Gastrocnemius medialis (tissue), 4 donors: Measurements from ENCODE around the gene SPTBN4. TPM values are rescaled to one million over a fixed set of nuclear protein-coding genes. Genes with fewer than 3 reads are reported as not detected.

Source experiments
- ATAC-seq, 2 donors: fragments of 150-250 bp; one replicate each; pipeline ENCODE4 v1.9.1; 2016
- DNase-seq, 2 donors: peaks; one replicate each; pipeline ENCODE4 v3.0.0-alpha.2; 2019
- H3K27ac ChIP-seq, 4 donors: fragments of 200-600 bp; sonication (generic); 1 replicate in 1 of 4; 2 replicates in 3 of 4; pipeline ENCODE4 v1.5.1; 2016 to 2018; ENCODE audit warnings: mild to moderate bottlenecking in 2 of 4, moderate library complexity in 1 of 4
- H3K27me3 ChIP-seq, 3 donors: fragments of 200-600 bp; sonication (generic) in 2 of 3; 1 replicate in 1 of 3; 2 replicates in 2 of 3; pipeline versions ENCODE4 v1.5.1 to v1.6.0; 2016 to 2019; ENCODE audit warnings: mild to moderate bottlenecking in 1 of 3, moderate library complexity in 1 of 3
- H3K36me3 ChIP-seq, 2 donors: fragments of 200-600 bp; sonication (generic) in 1 of 2; one replicate each; pipeline ENCODE4 v1.5.1; 2017 to 2018
- H3K4me1 ChIP-seq, 2 donors: fragments of 200-600 bp; sonication (generic) in 1 of 2; one replicate each; pipeline ENCODE4 v1.5.1; 2016 to 2017; ENCODE audit warnings: mild to moderate bottlenecking in 2 of 2
- H3K4me3 ChIP-seq, 4 donors: fragments of 200-600 bp; sonication (generic) in 3 of 4; 1 replicate in 1 of 4; 2 replicates in 3 of 4; pipeline ENCODE4 v1.5.1; 2016 to 2019; ENCODE audit warnings: mild to moderate bottlenecking in 2 of 4
- H3K9me3 ChIP-seq, 3 donors: fragments of 200-600 bp; sonication (generic) in 2 of 3; 1 replicate in 1 of 3; 2 replicates in 2 of 3; pipeline ENCODE4 v1.5.1; 2016 to 2019
- CTCF ChIP-seq, 5 experiments: fragments of 450-650 bp in 3 of 5; fragments of 200-600 bp in 2 of 5; sonication (generic) in 2 of 5; IDR thresholded peaks in 4 of 5; conservative IDR thresholded peaks in 1 of 5; 1 replicate in 4 of 5; 2 replicates in 1 of 5; pipeline ENCODE4 v1.5.1; 2016 to 2019; ENCODE audit warnings: antibody characterized with exemption in 5 of 5, mild to moderate bottlenecking in 3 of 5, moderate library complexity in 3 of 5
- POLR2A ChIP-seq, 2 donors: fragments of 450-650 bp; IDR thresholded peaks; one replicate each; pipeline ENCODE4 v1.6.1; 2017; ENCODE audit warnings: antibody characterized with exemption in 2 of 2, mild to moderate bottlenecking in 2 of 2, moderate library complexity in 2 of 2
- in situ Hi-C, 4 donors: fragments of 200-750 bp; cut with MboI; loops; one replicate each; pipeline versions ENCODE4 v1.15.0 to v1.8.0; 2017; ENCODE audit warnings: low sequenced_read_pairs in 4 of 4
- intact Hi-C: fragments of 100-400 bp; cut with DNase I; formaldehyde crosslinking; loops from one replicate; pipeline ENCODE4 v1.15.1; 2023; ENCODE audit warnings: low total_unique reads
- total RNA-seq, 4 donors: library from RNA; depleted of rRNA; stranded (reverse); fragments of >200 nt; gene quantifications; one replicate each; pipeline versions ENCODE4 v1.1.0 to v1.2.3, GENCODE V29; 2016

Gene SPTBN4
- total RNA-seq, 4 donors from 2014 or later, result 0.86 to 5.9 (median 2.4) TPM

- TF ChIP-seq CTCF (IDR thresholded peaks at IDR 0.05 in 4 of 5, conservative IDR thresholded peaks at IDR 0.05 in 1 of 5) (no peak), POLR2A (IDR thresholded peaks at IDR 0.05) (no peak)
- ATAC-seq (peak in 1 of 2 donors; percentile 56), DNase-seq (no peak)
- in situ Hi-C loops, result no loop called here
- H3K27ac ChIP-seq, result peak overlapping the region in 2 of 4 donors; percentile 20 to 33
- no peaks in the 10 kb centered on the region for H3K9me3 ChIP-seq
- no peaks in the 10 kb centered on the region for H3K27me3 ChIP-seq
- H3K36me3 ChIP-seq, result no peaks in the 10 kb centered on the region
- no peaks in the 10 kb centered on the region for H3K4me1 ChIP-seq
- intact Hi-C loops, result no loop called here
- no peak overlapping the region for H3K4me3 ChIP-seq
Observed at GRCh38 chr19:40619333-40620160, 152.7 kb downstream of the SPTBN4 start.

DNA sequence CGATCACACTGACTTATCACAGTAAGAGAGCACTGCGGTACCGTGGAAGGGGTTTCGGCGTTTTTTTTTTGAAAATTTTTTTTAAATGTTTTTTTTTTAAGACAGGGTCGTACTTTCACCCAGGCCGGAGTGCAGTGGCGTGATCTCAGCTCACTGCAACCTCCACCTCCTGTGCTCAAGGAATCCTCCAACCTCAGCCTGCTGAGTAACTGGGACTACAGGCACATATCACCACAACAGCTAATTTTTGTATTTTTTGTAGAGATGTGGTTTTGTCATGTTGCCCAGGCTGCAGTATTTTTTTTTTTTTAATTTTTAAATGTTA is 153.3 kb downstream of the SPTBN4 start:
- in situ Hi-C loops, result no loop called here
- no peaks in the 10 kb centered on the region for H3K27me3 ChIP-seq
- H3K36me3 ChIP-seq, result no peaks in the 10 kb centered on the region
- TF ChIP-seq POLR2A (IDR thresholded peaks at IDR 0.05) (no peak), CTCF (IDR thresholded peaks at IDR 0.05 in 4 of 5, conservative IDR thresholded peaks at IDR 0.05 in 1 of 5) (no peak)
- intact Hi-C loops, result no loop called here
- peak overlapping the region in 2 of 4 donors; percentile 20 to 33 for H3K27ac ChIP-seq
- H3K4me1 ChIP-seq, result no peaks in the 10 kb centered on the region
- no peak for ATAC-seq
- no peaks in the 10 kb centered on the region for H3K9me3 ChIP-seq
- no peak for DNase-seq
- no peak overlapping the region for H3K4me3 ChIP-seq

GRCh38 chr19:40621283-40621682 is 154.5 kb downstream of the SPTBN4 start:
- ATAC-seq, result no peak
- Histone ChIP-seq H3K4me1 (no peaks in the 10 kb centered on the region), H3K27ac (no peak overlapping the region), H3K27me3 (no peaks in the 10 kb centered on the region), H3K36me3 (peaks cover 0 to 3% of the 10 kb centered on the region in 2 donors), H3K9me3 (no peaks in the 10 kb centered on the region), H3K4me3 (no peak overlapping the region)
- no peak for DNase-seq
- TF ChIP-seq POLR2A (IDR thresholded peaks at IDR 0.05) (no peak), CTCF (IDR thresholded peaks at IDR 0.05 in 4 of 5, conservative IDR thresholded peaks at IDR 0.05 in 1 of 5) (no peak)
- in situ Hi-C loops (no loop called here), intact Hi-C loops (no loop called here)

DNA sequence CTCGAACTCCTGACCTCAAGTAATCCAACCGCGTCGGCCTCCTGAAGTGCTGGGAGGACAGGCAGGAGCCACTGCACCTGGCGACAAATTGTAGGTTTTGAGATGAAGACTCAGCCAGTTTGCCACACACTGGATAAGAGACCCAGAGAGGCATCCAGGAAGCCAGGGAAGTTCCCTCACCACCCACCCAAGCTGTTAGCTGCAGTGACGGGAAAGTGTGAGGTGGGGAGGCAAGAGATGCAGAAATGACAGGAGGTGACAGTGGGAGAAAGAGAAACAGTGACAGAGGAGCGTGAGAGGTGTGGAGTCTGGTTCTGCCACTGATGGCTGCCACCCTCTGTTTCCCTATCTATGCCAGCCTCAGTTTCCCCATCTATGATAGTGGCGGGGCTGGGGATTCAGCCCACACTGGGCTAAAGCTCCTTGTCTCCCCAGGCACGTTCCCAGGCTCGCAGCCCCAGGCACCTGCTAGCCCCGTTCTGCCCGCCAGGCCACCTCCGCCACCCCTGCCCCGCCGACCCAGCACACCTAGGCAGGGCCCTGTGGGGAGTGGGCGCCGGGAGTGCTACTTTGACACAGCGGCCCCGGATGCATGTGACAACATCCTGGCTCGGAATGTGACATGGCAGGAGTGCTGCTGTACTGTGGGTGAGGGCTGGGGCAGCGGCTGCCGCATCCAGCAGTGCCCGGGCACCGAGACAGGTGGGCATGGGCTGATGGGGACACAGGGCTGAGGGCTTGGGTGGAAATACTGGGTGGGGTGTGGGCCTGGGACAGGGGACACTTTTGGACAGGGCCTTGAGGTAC is 155.4 kb downstream of the SPTBN4 start:
- in situ Hi-C loops, result no loop called here
- Histone ChIP-seq H3K27me3 (no peaks in the 10 kb centered on the region), H3K4me1 (no peaks in the 10 kb centered on the region), H3K9me3 (no peaks in the 10 kb centered on the region), H3K36me3 (peaks cover 0 to 3% of the 10 kb centered on the region in 2 donors), H3K4me3 (no peak overlapping the region), H3K27ac (no peak overlapping the region)
- no peak for ATAC-seq
- intact Hi-C loops, result no loop called here
- no peak for TF ChIP-seq CTCF (IDR thresholded peaks at IDR 0.05 in 4 of 5, conservative IDR thresholded peaks at IDR 0.05 in 1 of 5)
- TF ChIP-seq POLR2A (IDR thresholded peaks at IDR 0.05), result no peak
- no peak for DNase-seq
